ENCODE results near the gene MACF1. TPM values are rescaled to one million over a fixed set of nuclear protein-coding genes. Genes with fewer than 3 reads are reported as not detected.

Gene MACF1
- total RNA-seq, 4 donors from 2014 or later: 187 to 436 (median 261) TPM

DNA sequence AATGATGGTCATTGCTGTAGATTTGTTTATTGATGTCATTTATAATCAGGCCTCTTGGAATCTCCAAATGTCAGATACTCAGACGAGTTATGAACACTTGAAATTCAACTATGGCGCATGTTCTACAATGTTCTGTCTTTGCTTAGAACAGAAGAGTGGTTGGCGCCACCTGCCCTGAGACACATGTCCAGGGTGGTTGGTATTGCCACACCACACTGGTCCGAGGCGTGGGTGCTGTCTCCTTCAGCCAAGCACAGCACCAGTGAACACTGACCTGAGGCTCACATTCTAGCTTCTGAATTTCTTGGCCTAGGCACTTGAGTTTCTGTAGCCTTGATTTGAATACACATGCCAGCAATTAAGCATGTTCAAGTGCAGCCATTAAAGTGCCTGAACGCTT, 276.8 kb downstream of the MACF1 start:
- Histone ChIP-seq H3K9me3 (no peaks in the 10 kb centered on the region), H3K27me3 (no peaks in the 10 kb centered on the region), H3K4me1 (no peaks in the 10 kb centered on the region), H3K27ac (no peak overlapping the region), H3K36me3 (peaks cover 0 to 66% (median 0%) of the 10 kb centered on the region in 3 donors), H3K4me3 (no peak overlapping the region)
- TF ChIP-seq CTCF (IDR thresholded peaks at IDR 0.05): no peak
- TF ChIP-seq POLR2A (IDR thresholded peaks at IDR 0.05): no peak
- DNase-seq: no peak

DNA sequence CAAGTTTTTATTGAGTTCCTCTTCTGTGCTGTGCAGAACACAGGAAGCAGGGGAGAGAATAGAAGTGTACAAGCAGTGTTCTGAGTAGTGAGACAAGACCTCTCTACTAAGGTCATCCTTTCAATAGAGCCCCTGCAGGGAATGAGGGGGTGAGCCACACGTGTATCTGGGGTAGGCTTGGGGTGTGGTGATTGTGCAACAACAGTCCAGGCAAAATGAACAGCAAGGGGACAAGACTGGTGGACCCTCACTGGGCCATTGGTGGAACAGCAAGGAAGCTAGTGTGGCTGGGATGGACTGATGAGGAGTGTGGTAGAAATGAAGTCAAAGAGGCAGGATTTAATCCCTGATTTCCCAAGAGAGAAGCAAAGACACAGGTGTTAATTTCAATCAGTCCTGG, 278.8 kb downstream of the MACF1 start:
- H3K27ac ChIP-seq: no peak overlapping the region
- no peak for DNase-seq
- peaks cover 0 to 74% (median 0%) of the 10 kb centered on the region in 3 donors for H3K36me3 ChIP-seq
- H3K27me3 ChIP-seq: no peaks in the 10 kb centered on the region
- no peaks in the 10 kb centered on the region for H3K4me1 ChIP-seq
- TF ChIP-seq CTCF (IDR thresholded peaks at IDR 0.05) (no peak), POLR2A (IDR thresholded peaks at IDR 0.05) (no peak)
- no peaks in the 10 kb centered on the region for H3K9me3 ChIP-seq
- no peak overlapping the region for H3K4me3 ChIP-seq

- H3K4me3 ChIP-seq: no peak overlapping the region
- H3K27ac ChIP-seq: no peak overlapping the region
- H3K36me3 ChIP-seq: peaks cover 0 to 68% (median 0%) of the 10 kb centered on the region in 3 donors
- TF ChIP-seq CTCF (IDR thresholded peaks at IDR 0.05): no peak
- TF ChIP-seq POLR2A (IDR thresholded peaks at IDR 0.05): no peak
- H3K27me3 ChIP-seq: no peaks in the 10 kb centered on the region
- H3K9me3 ChIP-seq: no peaks in the 10 kb centered on the region
- H3K4me1 ChIP-seq: no peaks in the 10 kb centered on the region
- DNase-seq: no peak
Observed at GRCh38 chr1:39484564-39484963, 280.1 kb downstream of the MACF1 start.

DNA sequence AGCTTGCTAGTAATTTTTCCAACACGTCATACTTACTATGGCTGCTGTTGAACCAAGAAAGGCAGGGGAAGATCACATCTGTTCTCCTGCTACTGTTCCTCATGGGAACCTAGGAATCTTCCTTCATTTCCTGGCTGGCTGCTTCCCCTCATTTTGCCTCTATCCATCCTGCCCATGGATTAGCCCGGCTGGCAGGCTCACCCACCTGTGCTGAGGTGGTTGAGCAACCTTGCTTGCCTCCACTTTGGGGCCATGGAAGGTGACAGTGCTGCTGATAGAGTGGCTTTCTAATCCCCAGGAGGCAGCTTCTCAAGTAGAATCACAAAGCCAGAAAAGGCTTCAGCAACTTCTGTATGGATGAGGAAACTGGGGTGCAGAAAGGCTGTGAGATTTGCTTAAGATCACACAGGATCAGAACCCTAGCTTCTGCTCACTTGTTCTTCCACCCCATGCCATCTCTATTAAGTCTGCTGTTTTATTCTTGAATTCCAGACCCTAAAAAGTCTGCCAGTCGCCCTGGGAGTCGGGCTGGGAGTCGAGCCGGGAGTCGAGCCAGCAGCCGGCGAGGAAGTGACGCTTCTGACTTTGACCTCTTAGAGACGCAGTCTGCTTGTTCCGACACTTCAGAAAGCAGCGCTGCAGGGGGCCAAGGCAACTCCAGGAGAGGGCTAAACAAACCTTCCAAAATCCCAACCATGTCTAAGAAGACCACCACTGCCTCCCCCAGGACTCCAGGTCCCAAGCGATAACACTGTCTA, 280.7 kb downstream of the MACF1 start:
- no peak for DNase-seq
- Histone ChIP-seq H3K27me3 (no peaks in the 10 kb centered on the region), H3K4me1 (no peaks in the 10 kb centered on the region), H3K36me3 (peaks cover 0 to 61% (median 0%) of the 10 kb centered on the region in 3 donors), H3K9me3 (no peaks in the 10 kb centered on the region), H3K4me3 (no peak overlapping the region), H3K27ac (no peak overlapping the region)
- TF ChIP-seq CTCF (IDR thresholded peaks at IDR 0.05) (no peak), POLR2A (IDR thresholded peaks at IDR 0.05) (no peak)

- no peak overlapping the region for H3K4me3 ChIP-seq
- no peaks in the 10 kb centered on the region for H3K9me3 ChIP-seq
- no peak for DNase-seq
- no peak overlapping the region for H3K27ac ChIP-seq
- peaks cover 0 to 41% (median 0%) of the 10 kb centered on the region in 3 donors for H3K36me3 ChIP-seq
- no peak for TF ChIP-seq CTCF (IDR thresholded peaks at IDR 0.05)
- no peak for TF ChIP-seq POLR2A (IDR thresholded peaks at IDR 0.05)
- peaks cover 0 to 7% of the 10 kb centered on the region in 2 donors for H3K27me3 ChIP-seq
- peaks cover 0 to 14% (median 6%) of the 10 kb centered on the region in 4 donors for H3K4me1 ChIP-seq
Observed at GRCh38 chr1:39488012-39488545, 283.6 kb downstream of the MACF1 start.
